ENCODE data around the gene MAP2.

- TF ChIP-seq POLR2AphosphoS5 (IDR thresholded peaks at IDR 0.05; ENCODE audit: low read depth, low read length) (no peak), POLR2A (IDR thresholded peaks at IDR 0.05; ENCODE audit: low read depth, low read length) (no peak)
Measured at GRCh38 chr2:209413311-209414014, 10.4 kb upstream of the MAP2 start.

Measured in GM12891 (cell line).